GM19452 (cell line): ENCODE results near the gene ATP5PD.
"Not testable (repeated sequence)": the region's sequence is repeated elsewhere in the genome, so short reads cannot be mapped to it uniquely, and the experiment has no call there.

Experiments used
- ATAC-seq: cut with Tn5 transposase; IDR thresholded peaks from one replicate; pipeline ENCODE4 v1.9.1; 2021; ENCODE audit not compliant: unreplicated experiment

The ATP5PD gene

GRCh38 chr17:75059369-75060345 is 12.9 kb upstream of the ATP5PD start:
- no peak for ATAC-seq

- no peak for ATAC-seq
Observed at GRCh38 chr17:75051941-75052340, 5.2 kb upstream of the ATP5PD start.

- no peak for ATAC-seq
Observed at GRCh38 chr17:75049706-75050105, 2.9 kb upstream of the ATP5PD start.

DNA sequence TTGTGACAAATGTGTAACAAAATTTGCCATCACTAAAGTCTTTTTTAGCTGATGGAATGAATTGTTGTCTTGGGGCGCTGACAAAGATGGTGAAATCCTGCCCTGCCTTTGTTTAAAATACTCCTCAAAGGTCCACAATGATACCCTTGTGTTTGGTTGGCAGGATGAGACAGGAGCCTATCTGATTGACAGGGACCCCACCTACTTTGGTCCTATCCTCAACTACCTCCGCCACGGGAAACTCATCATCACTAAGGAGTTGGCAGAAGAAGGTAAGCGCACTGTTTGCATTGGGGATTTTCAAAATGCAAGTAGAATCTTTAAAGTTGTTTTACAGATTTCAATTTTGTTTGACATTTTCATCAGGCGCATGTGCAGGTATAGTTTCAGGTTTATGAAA is 2.3 kb upstream of the ATP5PD start:
- ATAC-seq, result no peak

- ATAC-seq, result no peak
Observed at GRCh38 chr17:75048249-75048878, 1.6 kb upstream of the ATP5PD start.

DNA sequence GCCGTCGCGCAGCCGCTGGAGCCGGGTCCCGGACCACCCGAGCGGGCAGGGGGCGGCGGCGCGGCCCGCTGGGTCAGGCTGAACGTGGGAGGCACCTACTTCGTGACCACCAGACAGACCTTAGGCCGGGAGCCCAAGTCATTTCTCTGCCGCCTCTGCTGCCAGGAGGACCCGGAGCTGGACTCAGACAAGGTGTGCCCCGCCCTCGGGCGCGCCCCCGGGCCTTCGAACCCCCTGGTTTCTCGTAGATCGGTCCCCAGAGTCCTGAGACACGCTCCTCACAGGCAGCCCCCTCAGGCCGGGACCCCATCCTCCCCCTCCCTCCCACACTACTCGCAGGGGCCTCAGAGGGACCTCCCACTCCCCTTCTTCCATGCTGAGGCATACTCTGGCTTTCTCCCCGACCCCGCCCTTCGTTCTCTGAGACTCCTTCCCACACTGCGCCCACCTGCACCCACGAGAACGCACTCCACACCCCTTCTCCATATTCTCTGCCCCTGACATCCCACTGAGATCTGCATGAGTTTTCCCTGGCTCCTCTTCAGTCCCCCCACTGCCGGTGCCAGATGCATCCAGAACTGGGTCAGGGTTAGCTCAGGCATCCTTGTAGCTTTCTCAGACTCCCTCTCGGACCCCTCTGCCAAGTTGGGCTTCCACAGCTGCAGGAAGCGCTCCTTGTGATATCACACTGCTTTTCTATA is 779 bp upstream of the ATP5PD start:
- peak; percentile 21 for ATAC-seq

DNA sequence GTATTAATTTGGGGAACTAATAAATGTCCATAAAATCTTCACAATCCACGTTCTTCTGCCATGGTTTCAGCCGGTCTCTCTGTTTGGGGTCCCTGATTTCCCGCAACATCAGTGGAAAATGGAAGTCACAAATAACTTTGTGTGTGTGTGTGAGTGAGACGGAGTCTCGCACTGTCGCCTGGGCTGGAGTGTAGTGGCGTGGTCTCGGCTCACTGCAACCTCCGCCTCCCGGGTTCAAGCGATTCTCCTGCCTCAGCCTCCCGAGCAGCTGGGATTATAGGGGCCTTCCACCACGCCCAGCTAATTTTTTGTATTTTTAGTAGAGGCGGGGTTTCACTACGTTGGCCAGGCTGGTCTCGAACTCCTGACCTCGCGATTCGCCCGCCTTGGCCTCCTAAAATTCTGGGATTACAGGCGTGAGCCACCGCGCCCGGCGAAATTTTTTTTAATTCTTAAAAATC is 793 bp downstream of the ATP5PD start:
- ATAC-seq, result not testable (repeated sequence)

GRCh38 chr17:75044716-75045115 is 2.1 kb downstream of the ATP5PD start:
- no peak for ATAC-seq

DNA sequence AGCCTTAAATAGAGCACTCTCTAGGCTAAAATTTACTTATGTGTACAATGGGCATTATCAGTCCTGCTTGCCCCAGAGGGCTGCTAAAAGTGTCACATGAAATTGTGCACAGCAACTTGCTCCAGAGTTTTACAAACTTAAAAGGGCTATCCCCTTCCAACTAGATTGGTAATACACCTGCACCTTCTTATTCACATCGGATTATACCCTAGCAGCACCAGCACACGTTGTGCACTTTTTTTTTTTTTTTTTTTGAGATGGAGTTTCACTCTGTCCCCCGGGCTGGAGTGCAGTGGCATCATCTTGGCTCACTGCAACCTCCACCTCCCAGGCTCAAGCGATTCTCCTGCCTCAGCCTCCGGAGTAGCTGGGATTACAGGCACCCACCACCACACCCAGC is 3.0 kb downstream of the ATP5PD start:
- ATAC-seq, result not testable (repeated sequence)

- ATAC-seq, result no peak
Observed at GRCh38 chr17:75041656-75042280, 5.0 kb downstream of the ATP5PD start.

GRCh38 chr17:75039238-75039637 is 7.5 kb downstream of the ATP5PD start:
- ATAC-seq, result no peak

DNA sequence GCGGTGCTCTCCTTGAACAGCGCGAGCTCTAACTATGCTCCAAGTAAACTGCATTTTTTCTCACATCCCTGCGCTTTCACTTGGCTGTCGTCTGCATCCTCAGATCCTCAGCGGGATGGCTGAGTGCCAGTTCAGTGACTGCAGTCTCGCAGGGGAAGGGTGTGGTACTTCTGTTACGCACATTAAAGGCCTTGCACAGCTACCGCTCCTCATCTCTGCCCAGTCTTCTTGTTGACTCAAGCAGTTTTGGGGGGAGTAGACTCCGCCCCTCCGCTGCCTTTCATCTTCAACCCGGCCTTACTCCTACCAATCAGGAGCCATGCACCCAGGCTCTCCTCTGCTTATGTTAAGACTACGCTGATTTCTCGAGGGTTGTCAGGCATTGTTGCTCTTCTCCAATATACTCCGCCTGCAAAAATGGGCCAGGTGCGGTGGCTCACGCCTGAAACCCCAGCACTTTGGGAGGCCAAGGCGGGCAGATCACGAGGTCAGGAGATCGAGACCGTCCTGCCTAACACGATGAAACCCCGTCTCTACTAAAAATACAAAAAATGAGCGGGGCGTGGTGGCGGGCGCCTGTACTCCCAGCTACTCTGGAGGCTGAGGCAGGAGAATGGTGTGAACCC is 10.0 kb downstream of the ATP5PD start:
- no peak for ATAC-seq

DNA sequence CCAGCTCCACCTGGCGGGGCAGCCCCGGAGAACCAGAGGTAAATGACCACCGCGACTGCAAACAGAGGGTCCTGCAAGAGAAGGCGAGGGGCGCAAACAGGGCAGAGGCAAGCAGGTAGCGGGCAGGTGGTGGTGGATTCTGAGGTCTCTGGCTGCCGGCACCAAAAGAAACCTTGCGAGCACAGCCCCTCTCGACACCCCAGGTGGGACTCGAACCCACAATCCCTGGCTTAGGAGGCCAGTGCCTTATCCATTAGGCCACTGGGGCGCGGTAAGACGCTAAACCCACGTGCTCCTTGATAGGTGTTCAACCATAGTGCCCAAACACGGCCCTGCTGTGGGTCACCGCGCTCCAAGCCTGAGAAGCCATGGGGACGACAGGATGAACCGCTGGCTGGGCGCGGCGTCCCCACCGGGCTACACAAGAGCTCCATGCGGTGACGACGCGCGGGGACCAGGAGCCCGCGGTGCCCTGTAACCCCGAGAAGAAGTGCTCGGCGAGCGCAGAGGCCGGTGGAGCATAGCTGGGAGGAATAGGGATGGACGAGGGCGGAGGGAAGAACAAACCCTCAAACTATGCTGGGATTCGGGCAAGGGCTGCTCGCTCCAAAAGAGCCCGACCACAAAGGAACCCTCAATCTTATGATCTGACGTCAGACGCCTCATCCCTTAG is 12.4 kb downstream of the ATP5PD start:
- ATAC-seq, result peak; percentile 57

DNA sequence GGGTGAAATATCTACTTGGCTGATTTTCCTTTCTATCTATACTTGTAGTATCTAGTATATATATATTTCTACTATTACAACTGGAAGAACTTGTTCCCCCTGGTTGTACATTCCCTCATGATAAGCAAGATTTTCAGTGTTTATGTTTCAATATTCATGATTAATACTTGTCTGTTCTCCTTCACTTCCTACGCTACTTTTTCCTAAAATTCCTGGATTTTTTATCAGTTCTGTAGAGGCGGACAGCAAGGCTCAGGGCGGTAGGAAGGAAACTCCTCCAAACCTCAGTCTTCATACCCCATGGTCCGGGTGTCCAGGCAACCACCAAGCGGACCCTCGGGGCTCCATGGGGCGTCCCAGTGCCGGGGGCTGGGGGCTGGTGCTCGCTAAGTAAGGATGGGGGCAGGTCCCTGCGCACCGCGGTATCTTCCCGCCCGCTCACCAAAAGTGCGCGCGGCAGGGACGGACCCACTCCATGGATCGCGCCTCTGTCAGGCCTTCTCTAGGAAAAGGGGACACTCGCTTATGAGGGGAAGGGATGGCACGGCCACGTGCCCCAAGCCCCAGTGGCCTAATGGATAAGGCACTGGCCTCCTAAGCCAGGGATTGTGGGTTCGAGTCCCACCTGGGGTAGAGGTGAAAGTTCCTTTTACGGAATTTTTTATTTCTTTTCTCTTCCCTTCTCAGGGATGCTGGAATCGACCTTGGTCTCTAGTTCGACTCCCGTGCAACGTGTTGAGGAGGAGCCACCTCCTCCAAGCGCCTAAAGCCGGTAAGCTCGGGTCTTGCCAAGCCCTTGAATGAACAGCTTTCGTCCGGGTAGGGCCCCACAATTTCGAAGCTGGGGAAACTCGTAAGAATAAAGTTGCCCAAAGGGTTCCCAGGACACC is 13.2 kb downstream of the ATP5PD start:
- peak; percentile 57 for ATAC-seq

- no peak for ATAC-seq
Observed at GRCh38 chr17:75032720-75033280, 14.0 kb downstream of the ATP5PD start.

DNA sequence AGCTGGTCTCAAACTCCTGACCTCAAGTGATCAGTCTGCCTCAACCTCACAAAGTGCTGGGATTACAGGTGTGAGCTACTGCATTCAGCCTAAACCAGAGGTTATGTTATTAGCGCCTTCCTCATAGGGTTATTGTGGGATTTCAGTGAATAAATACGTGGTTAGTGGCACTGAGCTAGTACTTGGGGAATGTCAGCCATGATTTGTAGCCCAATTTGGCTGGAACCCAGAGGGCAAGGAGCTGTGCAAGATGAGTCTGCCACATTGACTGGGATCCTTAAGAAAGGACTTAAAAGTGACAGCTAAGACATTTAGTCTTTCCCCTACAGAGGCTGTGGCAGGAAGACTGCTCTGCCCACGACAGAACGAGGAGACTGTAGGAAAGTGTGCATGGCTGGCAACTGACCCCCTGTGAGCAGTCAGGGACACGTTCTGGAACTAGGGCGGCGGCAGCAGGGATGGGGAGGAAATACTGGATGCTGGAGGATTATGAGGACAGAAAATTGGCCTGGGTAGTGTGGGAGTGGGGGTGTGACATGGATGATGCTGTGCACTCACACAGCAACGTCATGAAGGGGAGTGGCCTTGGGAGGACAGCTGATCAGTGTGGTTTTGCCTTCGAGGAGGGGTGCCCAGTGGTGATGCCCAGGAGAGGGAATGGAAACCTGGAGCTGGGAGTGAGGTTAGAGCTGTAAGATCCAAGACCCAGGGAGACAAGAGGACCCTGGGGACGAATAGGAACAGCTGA is 14.6 kb downstream of the ATP5PD start:
- no peak for ATAC-seq

DNA sequence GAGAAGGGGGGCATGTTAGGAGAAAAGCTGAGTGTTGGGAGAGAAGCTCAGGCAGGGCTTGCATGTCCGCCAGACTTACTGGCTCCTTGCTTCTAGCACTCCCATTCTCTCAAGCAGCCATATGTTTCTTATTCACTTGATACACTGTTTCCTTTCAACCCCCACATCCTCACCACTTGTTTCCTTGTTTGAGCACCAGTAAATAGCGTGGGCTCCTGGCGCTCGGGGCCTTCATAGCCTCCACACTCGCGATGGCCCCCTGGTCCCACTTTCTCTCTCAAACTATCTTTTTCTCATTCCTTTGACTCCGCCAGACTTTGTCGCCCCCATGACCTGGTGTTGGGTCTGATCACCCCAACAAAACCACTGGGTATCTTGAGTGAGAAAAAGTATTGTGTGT is 16.6 kb downstream of the ATP5PD start:
- ATAC-seq, result no peak

- not testable (repeated sequence) for ATAC-seq
Observed at GRCh38 chr17:75026650-75027049, 20.1 kb downstream of the ATP5PD start.
